ENCODE results near the gene PABPC1L.

Gene PABPC1L

GRCh38 chr20:44901974-44902373 is 7.9 kb upstream of the PABPC1L start:
- H2AFZ ChIP-seq (ENCODE audit: low read length, unreplicated experiment): no peak overlapping the region
- H3K27ac ChIP-seq (ENCODE audit: low read depth, low read length): no peak overlapping the region
- no peaks in the 10 kb centered on the region for H3K27me3 ChIP-seq (ENCODE audit: insufficient read depth, low read length)
- peaks cover 29% of the 10 kb centered on the region for H3K36me3 ChIP-seq (ENCODE audit: insufficient read depth, low read length)
- no peak overlapping the region for H3K4me3 ChIP-seq (ENCODE audit: low read depth, low read length)
- peaks cover 59% of the 10 kb centered on the region for H3K79me2 ChIP-seq (ENCODE audit: control insufficient read depth, insufficient read depth, low read length, unreplicated experiment)
- peaks cover 19% of the 10 kb centered on the region for H3K4me1 ChIP-seq (ENCODE audit: control insufficient read depth, insufficient read depth, low read length, unreplicated experiment)

DNA sequence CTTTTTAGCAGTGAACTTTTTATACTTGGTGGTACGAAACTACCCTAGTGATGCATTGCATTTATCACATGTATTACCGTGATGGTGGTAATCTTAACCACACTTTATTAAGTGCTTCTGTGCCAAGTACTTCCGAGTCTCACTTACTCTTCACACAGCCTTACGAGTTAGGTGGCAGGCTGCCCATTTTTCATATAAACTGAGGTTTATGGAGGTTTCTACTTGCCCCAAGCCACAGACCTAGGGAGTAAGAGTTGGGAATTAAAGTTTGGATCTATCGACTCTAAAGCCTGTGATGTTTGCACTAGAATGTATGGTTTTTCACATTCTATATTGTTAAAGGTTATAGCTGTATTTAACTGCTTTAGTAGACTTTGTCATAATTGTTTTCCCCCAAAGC is 5.5 kb upstream of the PABPC1L start:
- Histone ChIP-seq H3K36me3 (ENCODE audit: insufficient read depth, low read length) (peaks cover 29% of the 10 kb centered on the region), H3K79me2 (ENCODE audit: control insufficient read depth, insufficient read depth, low read length, unreplicated experiment) (peaks cover 35% of the 10 kb centered on the region)

GRCh38 chr20:44908987-44909871 is 631 bp upstream of the PABPC1L start:
- Histone ChIP-seq H3K4me1 (ENCODE audit: control insufficient read depth, insufficient read depth, low read length, unreplicated experiment) (no peaks in the 10 kb centered on the region), H3K4me3 (ENCODE audit: low read depth, low read length) (peak overlapping the region; percentile 79), H2AFZ (ENCODE audit: low read length, unreplicated experiment) (no peak overlapping the region), H3K27ac (ENCODE audit: low read depth, low read length) (no peak overlapping the region; the same call in 1 of the 2 replicates), H3K79me2 (ENCODE audit: control insufficient read depth, insufficient read depth, low read length, unreplicated experiment) (peaks cover 8% of the 10 kb centered on the region), H3K36me3 (ENCODE audit: insufficient read depth, low read length) (peaks cover 10% of the 10 kb centered on the region), H3K27me3 (ENCODE audit: insufficient read depth, low read length) (no peaks in the 10 kb centered on the region)

More for the DNA sequence above, 5.5 kb upstream of the PABPC1L start:
- Histone ChIP-seq H3K4me3 (ENCODE audit: low read depth, low read length) (no peak overlapping the region), H3K4me1 (ENCODE audit: control insufficient read depth, insufficient read depth, low read length, unreplicated experiment) (peaks cover 13% of the 10 kb centered on the region), H3K27ac (ENCODE audit: low read depth, low read length) (no peak overlapping the region), H2AFZ (ENCODE audit: low read length, unreplicated experiment) (no peak overlapping the region), H3K27me3 (ENCODE audit: insufficient read depth, low read length) (no peaks in the 10 kb centered on the region)

DNA sequence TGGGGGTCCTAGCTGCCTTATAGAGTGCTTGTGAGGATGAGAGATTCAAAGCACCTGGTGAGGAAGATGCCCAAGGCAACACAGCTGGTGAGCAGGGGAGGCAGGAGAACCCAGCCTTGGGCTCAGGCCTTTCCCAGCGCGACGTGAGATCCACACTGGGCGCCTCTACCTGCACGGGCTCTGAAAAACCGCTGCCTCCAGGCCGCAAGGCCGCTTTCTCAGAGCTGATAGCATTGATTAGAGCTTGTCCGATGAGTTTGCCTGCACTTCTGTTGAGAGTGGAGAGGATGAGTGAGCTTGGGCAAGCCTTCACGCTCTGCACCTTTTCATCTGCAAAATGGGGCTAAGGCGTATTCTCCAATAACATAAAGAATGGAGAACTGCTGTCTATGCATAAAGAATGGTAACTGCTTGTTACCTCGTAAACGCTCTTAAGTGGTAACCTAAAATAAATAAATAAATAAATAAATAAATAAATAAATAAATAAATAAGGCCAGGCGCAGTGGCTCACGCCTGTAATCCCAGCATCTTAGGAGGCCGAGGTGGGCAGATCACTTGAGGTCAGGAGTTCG is 916 bp downstream of the PABPC1L start:
- peaks cover 8% of the 10 kb centered on the region for H3K79me2 ChIP-seq (ENCODE audit: control insufficient read depth, insufficient read depth, low read length, unreplicated experiment)
- peak overlapping the region; percentile 74 for H2AFZ ChIP-seq (ENCODE audit: low read length, unreplicated experiment)
- H3K27me3 ChIP-seq (ENCODE audit: insufficient read depth, low read length): no peaks in the 10 kb centered on the region
- peak overlapping the region; percentile 79 for H3K4me3 ChIP-seq (ENCODE audit: low read depth, low read length)
- H3K4me1 ChIP-seq (ENCODE audit: control insufficient read depth, insufficient read depth, low read length, unreplicated experiment): no peaks in the 10 kb centered on the region
- no peak overlapping the region for H3K27ac ChIP-seq (ENCODE audit: low read depth, low read length)
- no peaks in the 10 kb centered on the region for H3K36me3 ChIP-seq (ENCODE audit: insufficient read depth, low read length)

GRCh38 chr20:44911264-44911921 is 1.5 kb downstream of the PABPC1L start:
- H3K4me3 ChIP-seq (ENCODE audit: low read depth, low read length): no peak overlapping the region; the same call in 1 of the 2 replicates
- H3K4me1 ChIP-seq (ENCODE audit: control insufficient read depth, insufficient read depth, low read length, unreplicated experiment): no peaks in the 10 kb centered on the region
- H3K27me3 ChIP-seq (ENCODE audit: insufficient read depth, low read length): no peaks in the 10 kb centered on the region
- no peak overlapping the region for H3K27ac ChIP-seq (ENCODE audit: low read depth, low read length)
- peaks cover 8% of the 10 kb centered on the region for H3K79me2 ChIP-seq (ENCODE audit: control insufficient read depth, insufficient read depth, low read length, unreplicated experiment)
- no peak overlapping the region for H2AFZ ChIP-seq (ENCODE audit: low read length, unreplicated experiment)
- H3K36me3 ChIP-seq (ENCODE audit: insufficient read depth, low read length): no peaks in the 10 kb centered on the region

GRCh38 chr20:44912189-44912588 is 2.3 kb downstream of the PABPC1L start:
- Histone ChIP-seq H3K27ac (ENCODE audit: low read depth, low read length) (no peak overlapping the region), H3K27me3 (ENCODE audit: insufficient read depth, low read length) (no peaks in the 10 kb centered on the region), H3K36me3 (ENCODE audit: insufficient read depth, low read length) (peaks cover 3% of the 10 kb centered on the region; the same call in 1 of the 2 replicates), H2AFZ (ENCODE audit: low read length, unreplicated experiment) (no peak overlapping the region), H3K79me2 (ENCODE audit: control insufficient read depth, insufficient read depth, low read length, unreplicated experiment) (peaks cover 8% of the 10 kb centered on the region), H3K4me1 (ENCODE audit: control insufficient read depth, insufficient read depth, low read length, unreplicated experiment) (no peaks in the 10 kb centered on the region), H3K4me3 (ENCODE audit: low read depth, low read length) (no peak overlapping the region)

GRCh38 chr20:44914924-44915323 is 5.1 kb downstream of the PABPC1L start:
- no peaks in the 10 kb centered on the region for H3K27me3 ChIP-seq (ENCODE audit: insufficient read depth, low read length)
- H3K4me3 ChIP-seq (ENCODE audit: low read depth, low read length): no peak overlapping the region
- H3K4me1 ChIP-seq (ENCODE audit: control insufficient read depth, insufficient read depth, low read length, unreplicated experiment): no peaks in the 10 kb centered on the region
- no peak overlapping the region for H3K27ac ChIP-seq (ENCODE audit: low read depth, low read length)
- H3K36me3 ChIP-seq (ENCODE audit: insufficient read depth, low read length): peaks cover 3% of the 10 kb centered on the region; the same call in 1 of the 2 replicates
- H3K79me2 ChIP-seq (ENCODE audit: control insufficient read depth, insufficient read depth, low read length, unreplicated experiment): peaks cover 8% of the 10 kb centered on the region
- no peak overlapping the region for H2AFZ ChIP-seq (ENCODE audit: low read length, unreplicated experiment)

- Histone ChIP-seq H3K27me3 (ENCODE audit: insufficient read depth, low read length) (no peaks in the 10 kb centered on the region), H3K36me3 (ENCODE audit: insufficient read depth, low read length) (peaks cover 3% of the 10 kb centered on the region; the same call in 1 of the 2 replicates), H3K79me2 (ENCODE audit: control insufficient read depth, insufficient read depth, low read length, unreplicated experiment) (peaks cover 5% of the 10 kb centered on the region), H3K4me3 (ENCODE audit: low read depth, low read length) (no peak overlapping the region), H2AFZ (ENCODE audit: low read length, unreplicated experiment) (no peak overlapping the region), H3K4me1 (ENCODE audit: control insufficient read depth, insufficient read depth, low read length, unreplicated experiment) (no peaks in the 10 kb centered on the region), H3K27ac (ENCODE audit: low read depth, low read length) (no peak overlapping the region)
Measured at GRCh38 chr20:44916586-44916985, 6.7 kb downstream of the PABPC1L start.

GRCh38 chr20:44917399-44917798 is 7.5 kb downstream of the PABPC1L start:
- Histone ChIP-seq H3K4me3 (ENCODE audit: low read depth, low read length) (no peak overlapping the region), H3K27me3 (ENCODE audit: insufficient read depth, low read length) (no peaks in the 10 kb centered on the region), H2AFZ (ENCODE audit: low read length, unreplicated experiment) (no peak overlapping the region), H3K27ac (ENCODE audit: low read depth, low read length) (no peak overlapping the region), H3K4me1 (ENCODE audit: control insufficient read depth, insufficient read depth, low read length, unreplicated experiment) (no peaks in the 10 kb centered on the region), H3K79me2 (ENCODE audit: control insufficient read depth, insufficient read depth, low read length, unreplicated experiment) (no peaks in the 10 kb centered on the region), H3K36me3 (ENCODE audit: insufficient read depth, low read length) (peaks cover 3% of the 10 kb centered on the region; the same call in 1 of the 2 replicates)

- peaks cover 3% of the 10 kb centered on the region; the same call in 1 of the 2 replicates for H3K36me3 ChIP-seq (ENCODE audit: insufficient read depth, low read length)
- no peak overlapping the region for H3K27ac ChIP-seq (ENCODE audit: low read depth, low read length)
- H3K4me3 ChIP-seq (ENCODE audit: low read depth, low read length): no peak overlapping the region
- H3K4me1 ChIP-seq (ENCODE audit: control insufficient read depth, insufficient read depth, low read length, unreplicated experiment): no peaks in the 10 kb centered on the region
- H3K79me2 ChIP-seq (ENCODE audit: control insufficient read depth, insufficient read depth, low read length, unreplicated experiment): no peaks in the 10 kb centered on the region
- no peaks in the 10 kb centered on the region for H3K27me3 ChIP-seq (ENCODE audit: insufficient read depth, low read length)
- H2AFZ ChIP-seq (ENCODE audit: low read length, unreplicated experiment): no peak overlapping the region
Measured at GRCh38 chr20:44918342-44918741, 8.5 kb downstream of the PABPC1L start.
